Prostate gland (tissue), 2 donors: ENCODE measurements around the gene FLT1. TPM values are rescaled to one million over a fixed set of nuclear protein-coding genes. Genes with fewer than 3 reads are reported as not detected.
A peak's percentile ranks its signal among the peaks of the same experiment; 100 is the strongest.

Experiments used
- DNase-seq: peaks from one replicate; pipeline ENCODE4 v3.0.0-alpha.2; 2019; ENCODE audit warnings: low spot score
- H3K27ac ChIP-seq, 2 donors: fragments of 200-600 bp; sonication (generic); 2 replicates each; pipeline ENCODE4 v1.5.1; 2017 to 2019
- H3K27me3 ChIP-seq: fragments of 200-600 bp; sonication (generic); replicated peaks from 2 replicates; pipeline ENCODE4 v1.5.1; 2019; ENCODE audit not compliant: insufficient read depth
- H3K36me3 ChIP-seq, 2 donors: fragments of 200-600 bp; sonication (generic); 1 replicate in 1 of 2; 2 replicates in 1 of 2; pipeline versions ENCODE4 v1.5.1 to v1.8.1; 2017 to 2019
- H3K4me1 ChIP-seq: fragments of 200-600 bp; sonication (generic); replicated peaks from 2 replicates; pipeline ENCODE4 v1.5.1; 2019
- H3K4me3 ChIP-seq, 2 donors: fragments of 200-600 bp; sonication (generic); 2 replicates each; pipeline ENCODE4 v1.5.1; 2017 to 2019
- H3K9me3 ChIP-seq: fragments of 200-600 bp; sonication (generic); 2 replicates; pipeline ENCODE4 v1.5.1; 2017
- POLR2A ChIP-seq: fragments of 450-650 bp; IDR thresholded peaks from one replicate; pipeline ENCODE4 v1.6.1; 2016; ENCODE audit warnings: antibody characterized with exemption, mild to moderate bottlenecking
- POLR2AphosphoS5 ChIP-seq: sonication (generic); formaldehyde crosslinking; IDR thresholded peaks from one replicate; pipeline ENCODE4 v1.6.1; 2017; ENCODE audit warnings: antibody characterized with exemption
- WGBS: methylation state at CpG from one replicate; pipeline ENCODE4 v1.1.5; 2018; 5-methylcytosine and 5-hydroxymethylcytosine counted together
- intact Hi-C: fragments of 100-400 bp; cut with DNase I; formaldehyde crosslinking; loops from one replicate; pipeline ENCODE4 v1.14.2; 2022
- total RNA-seq, 2 donors: library from RNA; depleted of rRNA; stranded (reverse); fragments of >200 nt; gene quantifications; one replicate each; pipeline ENCODE4 v1.1.0, GENCODE V29; 2016
- TF ChIP-seq, protein P1 (sequence below), 4 experiments: fragments of 200-600 bp in 2 of 4; fragments of 450-650 bp in 2 of 4; sonication (generic) in 2 of 4; IDR thresholded peaks; 1 replicate in 3 of 4; 2 replicates in 1 of 4; pipeline ENCODE4 v1.5.1; 2016 to 2019; ENCODE audit warnings: antibody characterized with exemption in 4 of 4, mild to moderate bottlenecking in 2 of 4, moderate library complexity in 2 of 4

FLT1 gene
- total RNA-seq, 2 donors from 2014 or later, result 9.1 to 27.0 TPM

- 75% methylated on average over 2 of the region's 2 CpGs for WGBS
- intact Hi-C loops, result no loop called here
- no peak for DNase-seq
- TF ChIP-seq POLR2A (no peak), POLR2AphosphoS5 (no peak)
- TF ChIP-seq, protein P1, sequence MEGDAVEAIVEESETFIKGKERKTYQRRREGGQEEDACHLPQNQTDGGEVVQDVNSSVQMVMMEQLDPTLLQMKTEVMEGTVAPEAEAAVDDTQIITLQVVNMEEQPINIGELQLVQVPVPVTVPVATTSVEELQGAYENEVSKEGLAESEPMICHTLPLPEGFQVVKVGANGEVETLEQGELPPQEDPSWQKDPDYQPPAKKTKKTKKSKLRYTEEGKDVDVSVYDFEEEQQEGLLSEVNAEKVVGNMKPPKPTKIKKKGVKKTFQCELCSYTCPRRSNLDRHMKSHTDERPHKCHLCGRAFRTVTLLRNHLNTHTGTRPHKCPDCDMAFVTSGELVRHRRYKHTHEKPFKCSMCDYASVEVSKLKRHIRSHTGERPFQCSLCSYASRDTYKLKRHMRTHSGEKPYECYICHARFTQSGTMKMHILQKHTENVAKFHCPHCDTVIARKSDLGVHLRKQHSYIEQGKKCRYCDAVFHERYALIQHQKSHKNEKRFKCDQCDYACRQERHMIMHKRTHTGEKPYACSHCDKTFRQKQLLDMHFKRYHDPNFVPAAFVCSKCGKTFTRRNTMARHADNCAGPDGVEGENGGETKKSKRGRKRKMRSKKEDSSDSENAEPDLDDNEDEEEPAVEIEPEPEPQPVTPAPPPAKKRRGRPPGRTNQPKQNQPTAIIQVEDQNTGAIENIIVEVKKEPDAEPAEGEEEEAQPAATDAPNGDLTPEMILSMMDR (IDR thresholded peaks at IDR 0.05), result no peak
- no peaks in the 10 kb centered on the region for H3K4me1 ChIP-seq
- H3K4me3 ChIP-seq, result no peak overlapping the region
- no peaks in the 10 kb centered on the region for H3K27me3 ChIP-seq
- no peak overlapping the region for H3K27ac ChIP-seq
- H3K36me3 ChIP-seq, result no peaks in the 10 kb centered on the region
- no peaks in the 10 kb centered on the region for H3K9me3 ChIP-seq
Observed at GRCh38 chr13:28410096-28410495, 84.8 kb downstream of the FLT1 start.

DNA sequence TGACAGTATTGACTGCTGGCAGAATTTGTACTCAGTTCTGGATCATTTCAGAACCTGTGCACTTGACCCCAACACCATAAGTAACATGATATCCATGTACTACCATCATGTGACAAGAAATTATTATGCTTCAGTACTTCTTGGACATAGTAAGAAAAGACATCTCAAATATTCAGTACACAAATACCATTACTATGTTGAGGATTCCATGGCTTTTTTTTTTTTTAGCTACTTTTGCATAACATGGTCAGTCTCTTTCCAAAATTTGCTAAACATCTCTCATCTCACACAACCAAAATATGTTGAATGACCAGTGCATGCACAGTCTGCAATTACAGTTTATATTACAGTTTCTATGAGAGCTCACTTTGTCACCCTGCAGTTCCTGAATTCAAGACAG, 85.3 kb downstream of the FLT1 start:
- DNase-seq, result no peak
- Histone ChIP-seq H3K9me3 (no peaks in the 10 kb centered on the region), H3K4me3 (no peak overlapping the region), H3K4me1 (no peaks in the 10 kb centered on the region), H3K36me3 (no peaks in the 10 kb centered on the region), H3K27me3 (no peaks in the 10 kb centered on the region), H3K27ac (no peak overlapping the region)
- TF ChIP-seq, protein P1 (IDR thresholded peaks at IDR 0.05), result no peak
- TF ChIP-seq POLR2AphosphoS5 (no peak), POLR2A (no peak)
- intact Hi-C loops, result no loop called here

DNA sequence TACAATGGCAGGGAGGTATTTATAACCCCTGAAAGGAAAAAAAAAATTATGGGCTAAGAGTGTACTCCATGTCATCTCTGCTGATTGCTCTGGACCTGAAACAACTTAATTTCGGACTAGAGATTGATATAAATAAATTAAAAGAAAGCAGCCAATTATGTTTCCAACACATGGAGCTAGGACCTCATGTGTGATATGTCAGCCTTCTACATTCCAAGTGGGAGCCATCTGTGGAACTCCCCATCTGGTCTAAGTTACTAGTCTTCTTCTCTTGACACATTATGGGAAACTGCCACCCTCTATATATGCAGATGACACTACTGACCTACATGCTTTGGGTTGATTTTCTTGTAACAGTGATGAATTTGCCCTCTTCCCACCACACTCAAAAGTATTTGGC, 86.1 kb downstream of the FLT1 start:
- Histone ChIP-seq H3K9me3 (no peaks in the 10 kb centered on the region), H3K4me3 (no peak overlapping the region), H3K4me1 (no peaks in the 10 kb centered on the region), H3K27me3 (no peaks in the 10 kb centered on the region), H3K27ac (no peak overlapping the region), H3K36me3 (no peaks in the 10 kb centered on the region)
- DNase-seq, result no peak
- intact Hi-C loops, result no loop called here
- WGBS, result 78% methylated on average over 1 of the region's 1 CpG
- TF ChIP-seq POLR2A (no peak), POLR2AphosphoS5 (no peak)
- TF ChIP-seq, protein P1 (IDR thresholded peaks at IDR 0.05), result no peak

DNA sequence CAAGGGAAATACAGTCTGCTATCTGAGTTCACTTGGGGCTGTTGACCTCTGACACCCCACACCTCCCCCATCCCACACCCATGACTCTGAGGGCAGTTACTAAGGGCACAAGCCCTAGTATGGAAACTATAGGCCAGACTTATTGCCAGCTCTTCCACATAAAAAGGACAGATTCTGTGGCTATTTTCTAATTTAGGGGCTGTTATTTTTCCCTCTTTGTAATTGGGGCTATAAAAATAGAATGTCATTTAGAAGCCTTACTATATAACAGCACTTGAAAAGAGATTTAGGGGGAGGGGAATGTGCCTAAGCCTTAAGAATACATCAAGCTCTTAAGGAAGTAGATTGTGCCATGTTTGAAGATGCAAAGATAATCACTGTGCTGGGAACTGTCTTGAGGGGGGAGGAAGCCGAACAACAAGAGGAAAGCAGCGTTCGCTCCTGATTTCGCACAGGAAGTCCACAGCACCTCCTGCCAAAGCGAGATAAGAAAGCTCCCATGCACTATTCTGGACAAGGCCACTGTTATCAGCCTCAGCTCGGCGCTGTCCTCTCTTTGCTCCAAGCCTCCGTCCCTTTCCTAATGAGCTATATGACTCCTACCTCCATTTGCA, 86.6 kb downstream of the FLT1 start:
- no peak overlapping the region for H3K27ac ChIP-seq
- no peak overlapping the region for H3K4me3 ChIP-seq
- H3K4me1 ChIP-seq, result no peaks in the 10 kb centered on the region
- no peak for DNase-seq
- WGBS, result 30% methylated on average over 8 of the region's 8 CpGs
- no peaks in the 10 kb centered on the region for H3K9me3 ChIP-seq
- no peaks in the 10 kb centered on the region for H3K36me3 ChIP-seq
- intact Hi-C loops, result no loop called here
- H3K27me3 ChIP-seq, result no peaks in the 10 kb centered on the region
- no peak for TF ChIP-seq POLR2A
- TF ChIP-seq POLR2AphosphoS5, result peak; percentile 7

GRCh38 chr13:28406733-28407266, 88.1 kb downstream of the FLT1 start:
- no peaks in the 10 kb centered on the region for H3K4me1 ChIP-seq
- H3K27ac ChIP-seq, result no peak overlapping the region
- H3K4me3 ChIP-seq, result no peak overlapping the region
- TF ChIP-seq, protein P1 (IDR thresholded peaks at IDR 0.05), result no peak
- no peak for TF ChIP-seq POLR2AphosphoS5
- TF ChIP-seq POLR2A, result no peak
- H3K9me3 ChIP-seq, result no peaks in the 10 kb centered on the region
- H3K36me3 ChIP-seq, result no peaks in the 10 kb centered on the region
- no peak for DNase-seq
- H3K27me3 ChIP-seq, result no peaks in the 10 kb centered on the region
- 83% methylated on average over 13 of the region's 13 CpGs for WGBS
- intact Hi-C loops, result no loop called here
